Measurements from ENCODE around the gene ZBTB18.

DNA sequence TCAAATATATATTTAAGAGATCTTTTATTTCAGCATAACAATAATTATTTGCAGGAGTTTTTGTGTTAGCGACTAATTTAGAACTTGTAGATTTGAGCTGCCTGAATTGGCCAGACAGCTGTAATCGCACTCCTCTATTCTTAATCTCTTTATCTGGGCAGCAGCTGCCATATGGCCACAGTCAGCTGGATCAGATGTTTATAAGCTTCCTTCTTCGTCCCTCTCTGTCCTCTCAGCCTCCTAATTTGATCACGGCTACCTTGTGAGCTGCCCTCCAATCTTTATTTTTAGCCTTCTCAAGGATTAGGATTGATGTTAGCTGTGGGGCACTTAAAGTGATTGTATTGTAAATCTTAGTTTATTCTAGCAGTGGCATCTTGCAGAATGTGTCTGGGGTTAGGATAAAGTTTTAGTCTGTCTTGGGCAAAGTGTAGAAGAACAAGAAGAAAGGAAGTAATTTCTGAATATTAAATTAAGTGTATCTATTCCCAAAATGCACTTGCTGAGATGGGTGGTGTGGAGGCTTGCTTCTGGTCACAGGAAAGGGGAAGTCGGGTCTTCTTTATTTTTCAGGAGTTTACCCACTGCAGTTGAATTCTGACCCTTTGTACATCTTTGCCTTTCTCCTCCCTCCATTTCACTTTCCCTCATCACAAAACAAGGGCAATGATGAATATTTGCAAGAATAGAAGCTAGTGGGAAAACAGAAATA is 1.1 kb downstream of the ZBTB18 start:
- TF ChIP-seq, protein P1, sequence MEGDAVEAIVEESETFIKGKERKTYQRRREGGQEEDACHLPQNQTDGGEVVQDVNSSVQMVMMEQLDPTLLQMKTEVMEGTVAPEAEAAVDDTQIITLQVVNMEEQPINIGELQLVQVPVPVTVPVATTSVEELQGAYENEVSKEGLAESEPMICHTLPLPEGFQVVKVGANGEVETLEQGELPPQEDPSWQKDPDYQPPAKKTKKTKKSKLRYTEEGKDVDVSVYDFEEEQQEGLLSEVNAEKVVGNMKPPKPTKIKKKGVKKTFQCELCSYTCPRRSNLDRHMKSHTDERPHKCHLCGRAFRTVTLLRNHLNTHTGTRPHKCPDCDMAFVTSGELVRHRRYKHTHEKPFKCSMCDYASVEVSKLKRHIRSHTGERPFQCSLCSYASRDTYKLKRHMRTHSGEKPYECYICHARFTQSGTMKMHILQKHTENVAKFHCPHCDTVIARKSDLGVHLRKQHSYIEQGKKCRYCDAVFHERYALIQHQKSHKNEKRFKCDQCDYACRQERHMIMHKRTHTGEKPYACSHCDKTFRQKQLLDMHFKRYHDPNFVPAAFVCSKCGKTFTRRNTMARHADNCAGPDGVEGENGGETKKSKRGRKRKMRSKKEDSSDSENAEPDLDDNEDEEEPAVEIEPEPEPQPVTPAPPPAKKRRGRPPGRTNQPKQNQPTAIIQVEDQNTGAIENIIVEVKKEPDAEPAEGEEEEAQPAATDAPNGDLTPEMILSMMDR (IDR thresholded peaks at IDR 0.05; ENCODE audit: insufficient read depth, low read length, poor library complexity, severe bottlenecking): no peak
- no peak for TF ChIP-seq EZH2phosphoT487 (conservative IDR thresholded peaks at IDR 0.05; ENCODE audit: low read length)
